HG02852 (cell line): ENCODE measurements around the gene SRD5A1.

ENCODE experiments used
- ATAC-seq: cut with Tn5 transposase; IDR thresholded peaks from one replicate; pipeline ENCODE4 v1.9.1; 2021; ENCODE audit warnings: mild to moderate bottlenecking, moderate library complexity; ENCODE audit not compliant: unreplicated experiment

Gene SRD5A1

DNA sequence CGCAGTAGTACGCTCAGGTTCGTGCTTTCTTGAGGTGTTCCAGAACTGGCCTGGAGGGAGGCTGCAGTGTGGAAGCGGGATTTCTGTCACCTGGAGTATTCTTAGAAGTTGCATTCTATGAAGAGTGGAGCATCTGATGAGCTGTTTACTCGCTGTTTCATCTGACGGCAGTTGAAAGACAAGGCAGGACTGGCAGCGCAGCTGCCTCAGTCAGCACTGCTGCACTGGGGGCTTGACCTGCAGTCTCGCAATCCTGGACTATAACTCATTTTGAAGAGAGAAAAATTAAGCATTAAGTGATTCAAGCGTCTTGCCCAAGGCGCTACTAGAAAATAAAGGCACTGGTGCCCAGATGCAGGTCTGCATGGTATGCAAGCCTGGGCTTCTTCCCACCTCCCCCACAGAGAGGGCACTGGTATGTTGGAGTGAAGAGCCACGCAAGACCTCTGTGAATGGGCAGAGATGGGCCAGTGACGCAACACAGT, 90.6 kb downstream of the SRD5A1 start:
- ATAC-seq, result no peak
